Thymus (tissue), 11 donors: ENCODE data around the gene TMEM63A. TPM values are rescaled to one million over a fixed set of nuclear protein-coding genes. Genes with fewer than 3 reads are reported as not detected.
"Not testable (repeated sequence)": the region's sequence is repeated elsewhere in the genome, so short reads cannot be mapped to it uniquely, and the experiment has no call there.

Experiments used
- DNase-seq, 9 donors: peaks; one replicate each; pipeline ENCODE4 v3.0.0-alpha.2; 2013; ENCODE audit warnings: low spot score in 9 of 9, low read depth in 6 of 9, missing footprints in 1 of 9
- H3K27ac ChIP-seq, 2 donors: one replicate each; pipeline ENCODE4 v1.5.1; 2013; ENCODE audit warnings: control low read depth in 1 of 2, low read depth in 1 of 2, low read length in 1 of 2, mild to moderate bottlenecking in 1 of 2, moderate library complexity in 1 of 2
- H3K27me3 ChIP-seq, 2 donors: one replicate each; pipeline ENCODE4 v1.5.1; 2013; ENCODE audit warnings: low read length in 1 of 2; ENCODE audit not compliant: control insufficient read depth in 2 of 2, insufficient read depth in 1 of 2
- H3K36me3 ChIP-seq, 2 donors: one replicate each; pipeline ENCODE4 v1.5.1; 2013; ENCODE audit warnings: low read length in 1 of 2, mild to moderate bottlenecking in 1 of 2, moderate library complexity in 1 of 2; ENCODE audit not compliant: control insufficient read depth in 2 of 2, insufficient read depth in 2 of 2
- H3K4me1 ChIP-seq, 2 donors: one replicate each; pipeline ENCODE4 v1.5.1; 2013; ENCODE audit warnings: low read length in 2 of 2; ENCODE audit not compliant: control insufficient read depth in 2 of 2, insufficient read depth in 2 of 2
- H3K4me3 ChIP-seq, 2 donors: one replicate each; pipeline ENCODE4 v1.5.1; 2013; ENCODE audit warnings: low read length in 2 of 2, control low read depth in 1 of 2, mild to moderate bottlenecking in 1 of 2
- H3K9me3 ChIP-seq, 2 donors: one replicate each; pipeline ENCODE4 v1.5.1; 2013; ENCODE audit warnings: low read length in 1 of 2, mild to moderate bottlenecking in 1 of 2; ENCODE audit not compliant: control insufficient read depth in 2 of 2, insufficient read depth in 1 of 2
- WGBS: extraction: QIAGEN DNeasy Blood & Tissue Kit; methylation state at CpG from one replicate; pipeline ENCODE4 v1.1.7; 2013; 5-methylcytosine and 5-hydroxymethylcytosine counted together
- polyA plus RNA-seq: library from polyadenylated mRNA; stranded (reverse); fragments of 200-250 nt; gene quantifications from one replicate; pipeline ENCODE4 v1.2.3, GENCODE V29; 2013
- total RNA-seq: library from RNA; stranded (reverse); fragments of 120-200 nt; gene quantifications from one replicate; pipeline ENCODE4 v1.2.4, GENCODE V29; 2013
- donor health status: healthy.

Gene TMEM63A
- total and polyA plus RNA-seq, 2 donors: 19.8 to 38.8 TPM

DNA sequence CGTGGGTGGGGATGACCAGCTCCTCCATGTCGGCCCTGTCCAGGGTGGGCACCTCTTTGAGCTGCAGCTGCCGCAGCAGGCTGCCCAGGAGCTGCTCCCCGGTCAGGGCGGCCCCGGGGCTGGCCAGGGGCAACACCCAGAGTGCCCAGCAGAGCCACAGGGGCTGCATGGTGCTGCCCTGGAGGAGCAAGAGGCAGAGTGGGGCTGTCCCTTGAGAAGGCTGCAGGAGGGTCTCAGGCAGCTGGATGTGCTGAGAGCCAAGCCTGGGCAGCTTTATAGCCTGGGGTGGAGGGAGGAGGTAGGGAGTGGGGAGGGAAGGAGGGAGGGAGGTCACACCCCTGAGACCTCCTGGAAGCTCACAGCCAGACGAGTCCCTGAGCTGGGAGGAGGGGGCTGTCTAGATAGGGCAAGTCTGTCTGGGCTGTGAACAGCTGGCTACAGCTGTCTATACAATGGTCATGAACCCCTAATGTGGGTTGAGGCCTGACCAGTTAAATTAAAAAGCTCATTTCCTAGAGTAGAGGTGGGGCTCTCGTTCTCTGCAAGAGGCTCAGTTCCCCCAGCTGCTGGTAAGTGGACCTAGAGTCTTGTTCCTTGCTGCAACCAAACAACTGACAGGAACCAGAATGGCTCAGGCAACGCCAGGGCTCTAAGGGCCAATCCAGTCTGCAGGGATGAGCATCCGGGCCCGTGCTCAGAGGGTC lies 6.9 kb upstream of the TMEM63A start, which contains the start of gene LEFTY1:
Gene LEFTY1 (minus strand): TSS at position 249 of the 704 bp plus-strand sequence. CDS start 80 bp downstream, at position 169.
- no peak for DNase-seq
- no peaks in the 10 kb centered on the region for H3K36me3 ChIP-seq
- H3K27ac ChIP-seq: no peak within 1 kb of the TSS
- no peak within 1 kb of the TSS for H3K4me3 ChIP-seq
- peaks cover 0 to 16% of the 10 kb centered on the region in 2 donors for H3K27me3 ChIP-seq
- H3K9me3 ChIP-seq: no peaks in the 10 kb centered on the region
- peaks cover 0 to 2% of the 10 kb centered on the region in 2 donors for H3K4me1 ChIP-seq
- WGBS: 93% methylated on average over 11 of the region's 11 CpGs

DNA sequence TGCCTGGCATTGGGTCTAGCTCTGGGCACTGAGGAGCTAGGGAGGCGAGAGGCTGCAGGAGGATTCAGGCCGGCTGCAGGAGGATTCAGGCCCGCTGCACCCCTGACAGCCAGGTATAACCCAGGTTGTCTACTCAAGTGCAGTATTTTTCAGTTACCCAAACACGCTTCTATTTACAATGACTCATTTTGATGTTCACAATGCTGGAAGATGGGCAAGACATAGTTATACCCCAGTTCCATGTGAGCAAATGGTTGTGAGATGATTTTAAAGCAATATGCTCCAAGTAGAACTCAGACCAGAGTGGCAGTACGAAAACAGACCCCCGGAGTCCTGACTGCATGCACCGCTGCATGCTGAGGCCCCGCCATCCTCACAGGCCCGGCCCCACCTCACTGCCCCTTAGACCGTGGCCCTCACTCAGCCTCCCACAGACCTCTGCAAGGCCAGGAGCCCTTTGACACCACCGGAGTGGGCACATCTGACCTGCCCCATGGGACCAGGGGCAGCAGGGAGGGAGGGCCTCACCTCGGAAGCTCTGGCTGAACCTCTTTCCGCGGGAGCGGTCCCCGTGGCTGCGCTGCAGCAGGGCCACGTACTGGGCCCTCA lies 6.2 kb upstream of the TMEM63A start:
- DNase-seq: no peak
- Histone ChIP-seq H3K4me1 (peaks cover 0 to 5% of the 10 kb centered on the region in 2 donors), H3K36me3 (no peaks in the 10 kb centered on the region), H3K27me3 (peaks cover 0 to 22% of the 10 kb centered on the region in 2 donors), H3K27ac (no peak overlapping the region), H3K9me3 (no peaks in the 10 kb centered on the region), H3K4me3 (no peak overlapping the region)
- WGBS: 96% methylated on average over 18 of the region's 18 CpGs

DNA sequence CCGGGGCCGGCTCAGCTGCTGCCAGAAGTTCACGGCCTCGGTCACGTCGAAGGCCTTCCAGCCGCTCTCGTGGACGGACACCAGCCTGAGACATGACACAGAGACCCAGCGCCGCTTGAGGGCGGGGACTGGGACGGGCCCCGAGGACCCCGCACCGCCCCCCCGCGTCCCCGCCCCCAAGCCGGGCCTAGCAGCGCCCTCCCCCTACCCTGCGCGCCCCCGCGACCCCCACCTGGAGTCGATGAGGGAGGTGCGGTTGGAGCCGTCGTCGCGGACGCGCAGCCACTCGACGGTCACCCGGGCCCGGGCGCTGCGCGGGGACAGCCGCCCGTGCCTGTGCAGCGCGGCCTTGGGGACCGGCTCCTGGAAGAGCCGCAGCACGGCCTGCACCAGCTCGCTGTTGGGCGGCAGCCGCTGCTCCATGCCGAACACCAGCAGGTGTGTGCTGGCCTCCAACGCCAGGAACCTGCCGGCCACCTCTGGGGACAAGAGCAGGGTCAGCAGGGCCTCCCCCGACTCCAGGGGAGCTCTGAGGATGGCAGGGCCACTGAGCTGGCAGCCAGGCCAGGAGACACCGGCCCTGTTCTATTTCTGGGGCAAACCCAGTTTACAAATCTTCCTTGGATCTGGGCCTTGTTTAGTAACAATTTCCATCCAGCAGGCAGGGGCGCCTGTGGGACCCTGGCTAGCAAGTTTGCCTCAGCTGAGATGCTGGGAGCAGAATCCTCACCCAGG lies 5.5 kb upstream of the TMEM63A start:
- Histone ChIP-seq H3K27me3 (peaks cover 0 to 29% of the 10 kb centered on the region in 2 donors), H3K4me1 (peaks cover 3 to 11% of the 10 kb centered on the region in 2 donors)
- not testable (repeated sequence) for H3K9me3 ChIP-seq, H3K36me3 ChIP-seq, H3K4me3 ChIP-seq, DNase-seq, H3K27ac ChIP-seq
- WGBS: 56% methylated on average over 43 of the region's 56 CpGs

DNA sequence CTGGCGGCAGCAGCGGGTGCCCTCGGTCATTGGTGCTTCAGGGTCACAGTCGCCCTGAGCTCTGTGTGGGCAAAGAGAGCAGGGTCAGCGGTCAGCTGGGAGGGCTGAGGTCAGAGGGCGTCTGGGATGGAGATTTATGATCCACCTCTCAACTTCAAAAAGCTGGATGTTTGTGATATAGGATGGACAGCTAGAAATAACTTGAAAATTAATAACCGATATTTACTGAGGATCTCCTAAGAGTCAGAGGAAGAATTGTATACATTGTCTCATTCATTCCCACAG lies 4.8 kb upstream of the TMEM63A start:
- DNase-seq: no peak
- no peak overlapping the region for H3K27ac ChIP-seq
- no peaks in the 10 kb centered on the region for H3K36me3 ChIP-seq
- H3K27me3 ChIP-seq: peaks cover 0 to 33% of the 10 kb centered on the region in 2 donors
- H3K4me3 ChIP-seq: no peak overlapping the region
- H3K4me1 ChIP-seq: peaks cover 3 to 15% of the 10 kb centered on the region in 2 donors
- no peaks in the 10 kb centered on the region for H3K9me3 ChIP-seq
- 98% methylated on average over 7 of the region's 7 CpGs for WGBS

DNA sequence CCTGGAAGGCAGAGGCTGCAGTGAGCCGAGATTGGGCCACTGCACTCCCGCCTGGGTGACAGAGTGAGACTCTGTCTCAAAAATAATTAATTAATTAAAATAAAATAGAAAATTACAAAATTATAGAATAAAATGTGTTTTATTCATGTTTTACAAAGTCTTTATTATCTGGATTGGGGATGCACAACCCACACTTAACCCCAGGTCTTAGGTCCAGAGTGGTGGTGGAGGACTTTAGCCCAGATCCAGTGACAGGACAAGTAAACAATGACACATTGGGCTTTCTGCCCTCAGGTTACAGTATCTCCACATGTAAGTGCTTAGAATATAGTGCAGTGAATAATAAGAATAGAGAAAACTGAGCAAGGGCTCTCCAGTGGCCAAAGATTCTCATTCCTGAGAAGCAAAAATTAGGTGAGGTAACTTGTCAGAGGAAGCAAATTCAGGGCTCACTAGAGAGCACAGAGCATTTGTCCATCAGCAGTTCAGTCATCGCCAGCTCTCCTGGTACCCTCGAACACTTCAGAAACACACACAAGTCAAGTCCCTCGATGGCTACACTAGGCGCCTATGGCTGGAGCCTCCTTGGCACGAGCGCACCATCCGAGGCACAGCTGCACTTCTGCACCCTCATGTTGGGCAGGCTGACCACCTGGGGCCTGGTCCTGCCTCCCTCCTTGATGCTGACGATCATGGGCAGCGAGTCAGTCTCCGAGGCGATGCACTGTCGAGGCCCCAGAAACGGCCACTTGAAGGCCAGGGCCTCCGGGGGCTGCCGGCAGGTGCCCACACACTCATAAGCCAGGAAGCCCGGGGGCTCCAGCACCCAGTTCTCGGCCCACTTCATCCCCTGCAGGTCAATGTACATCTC lies 4.2 kb upstream of the TMEM63A start:
- peaks cover 0 to 33% of the 10 kb centered on the region in 2 donors for H3K27me3 ChIP-seq
- 94% methylated on average over 19 of the region's 19 CpGs for WGBS
- H3K36me3 ChIP-seq: no peaks in the 10 kb centered on the region
- no peak overlapping the region for H3K27ac ChIP-seq
- H3K9me3 ChIP-seq: no peaks in the 10 kb centered on the region
- no peak for DNase-seq
- peaks cover 5 to 20% of the 10 kb centered on the region in 2 donors for H3K4me1 ChIP-seq
- H3K4me3 ChIP-seq: no peak overlapping the region

DNA sequence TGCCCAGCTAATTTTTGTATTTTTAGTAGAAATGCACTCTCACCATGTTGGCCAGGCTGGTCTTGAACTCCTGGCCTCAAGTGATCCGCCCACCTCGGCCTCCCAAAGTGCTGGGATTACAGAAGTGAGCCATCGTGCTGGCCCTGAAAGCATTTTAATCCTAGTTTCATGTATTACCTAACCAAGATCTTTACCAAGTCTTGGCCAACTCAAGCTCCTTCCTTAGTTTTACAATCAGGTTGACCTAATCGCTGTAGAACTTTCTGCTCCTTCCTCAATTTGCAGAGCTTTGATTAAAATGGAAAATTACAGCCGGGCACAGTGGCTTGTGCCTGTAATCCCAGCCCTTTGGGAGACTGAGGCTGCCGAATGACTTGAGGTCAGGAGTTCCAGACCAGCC lies 3.2 kb upstream of the TMEM63A start:
- no peak for DNase-seq
- peaks cover 0 to 2% of the 10 kb centered on the region in 2 donors for H3K9me3 ChIP-seq
- peaks cover 0 to 33% of the 10 kb centered on the region in 2 donors for H3K27me3 ChIP-seq
- H3K4me1 ChIP-seq: peaks cover 14 to 31% of the 10 kb centered on the region in 2 donors
- H3K4me3 ChIP-seq: no peak overlapping the region
- H3K36me3 ChIP-seq: no peaks in the 10 kb centered on the region
- no peak overlapping the region for H3K27ac ChIP-seq
- WGBS: 95% methylated on average over 6 of the region's 6 CpGs

DNA sequence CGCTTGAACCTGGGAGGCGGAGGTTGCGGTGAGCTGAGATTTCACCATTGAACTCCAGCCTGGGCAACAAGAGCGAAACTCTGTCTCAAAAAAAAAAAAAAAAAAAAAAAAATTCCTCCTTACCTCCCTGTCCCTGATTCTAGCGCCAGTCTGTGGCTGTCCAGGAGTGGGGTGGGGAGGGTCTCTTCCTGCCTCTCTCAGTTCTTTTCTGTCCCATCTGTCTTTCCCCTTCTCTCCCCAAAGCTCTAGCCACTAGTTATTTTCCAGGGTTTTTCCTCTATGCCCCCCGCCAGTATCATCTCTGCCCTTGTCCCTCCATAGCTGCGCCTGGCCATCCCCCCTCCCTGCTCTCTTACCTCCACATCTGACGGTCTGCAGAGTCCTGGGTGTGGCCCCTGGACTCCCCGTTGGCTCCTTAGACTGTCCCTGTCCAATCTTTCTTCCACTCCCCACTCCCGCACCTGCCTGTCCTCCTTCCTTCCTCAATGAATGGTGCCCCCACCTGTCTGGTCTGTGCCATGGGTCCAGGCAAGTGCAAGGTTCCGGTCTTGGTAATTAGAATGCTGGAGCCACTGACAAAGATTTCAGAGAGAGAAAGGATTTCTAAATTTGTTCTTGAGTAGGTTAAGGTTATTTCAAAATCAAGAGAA lies 1.6 kb upstream of the TMEM63A start:
- DNase-seq: no peak
- 84% methylated on average over 11 of the region's 11 CpGs for WGBS
- H3K4me3 ChIP-seq: no peak overlapping the region

More for the DNA sequence above, 1.6 kb upstream of the TMEM63A start:
- H3K27ac ChIP-seq: no peak overlapping the region
- peaks cover 29 to 47% of the 10 kb centered on the region in 2 donors for H3K4me1 ChIP-seq
- peaks cover 0 to 2% of the 10 kb centered on the region in 2 donors for H3K9me3 ChIP-seq
- peaks cover 0 to 4% of the 10 kb centered on the region in 2 donors for H3K36me3 ChIP-seq
- H3K27me3 ChIP-seq: peaks cover 0 to 29% of the 10 kb centered on the region in 2 donors
